Endothelial cell of umbilical vein (primary cell): Measurements from ENCODE around the gene KIFC3. TPM values are rescaled to one million over a fixed set of nuclear protein-coding genes. Genes with fewer than 3 reads are reported as not detected.

ENCODE experiments used
- BruUV-seq: library from RNA; stranded (reverse); fragments of 400-500 nt; replicated peaks from 2 replicates; lab custom pipeline; 2021; lab: Mats Ljungman, UMichigan
- CTCF ChIA-PET: fragments of 300-600, 350-600 bp; sonication (Branson Sonifier 250); formaldehyde crosslinking; loops from one replicate; lab custom pipeline; 2021; ENCODE audit warnings: antibody characterized with exemption, inconsistent platforms; lab: Charles Lee
- POLR2A ChIA-PET: fragments of 300-600, 350-600 bp; sonication (Branson Sonifier 250); formaldehyde crosslinking; loops from one replicate; lab custom pipeline; 2021; ENCODE audit warnings: antibody characterized with exemption, inconsistent platforms; lab: Charles Lee
- DNase-seq: peaks from one replicate; pipeline ENCODE4 v3.0.0-alpha.2; 2011; ENCODE audit warnings: low read depth, low spot score
- FAIRE-seq: peaks from 2 replicates; lab custom pipeline; 2011; peaks lifted over from hg19 to GRCh38; lab: Jason Lieb, UNC
- H2AFZ ChIP-seq: 2 replicates; pipeline ENCODE4 v1.6.0; 2012; ENCODE audit warnings: low read depth, low read length, control low read depth, inconsistent platforms
- H3K27ac ChIP-seq: 2 replicates; pipeline ENCODE4 v1.5.1; 2011; ENCODE audit warnings: low read depth, mild to moderate bottlenecking, control low read depth, low read length, moderate library complexity; ENCODE audit not compliant: insufficient read depth
- H3K27me3 ChIP-seq, 2 experiments: 2 replicates each; pipeline versions ENCODE4 v1.6.0 to v1.6.1; 2011; ENCODE audit warnings: low read length in 2 of 2, mixed read lengths in 1 of 2; ENCODE audit not compliant: control insufficient read depth in 2 of 2, insufficient read depth in 2 of 2
- H3K36me3 ChIP-seq, 2 experiments: 2 replicates in 1 of 2; 3 replicates in 1 of 2; pipeline ENCODE4 v1.5.1; 2011; ENCODE audit warnings: low read length in 2 of 2, mild to moderate bottlenecking in 1 of 2, moderate library complexity in 1 of 2; ENCODE audit not compliant: control insufficient read depth in 2 of 2, insufficient read depth in 2 of 2; ENCODE audit errors: extremely low read depth in 1 of 2
- H3K4me1 ChIP-seq: 3 replicates; pipeline ENCODE4 v1.5.1; 2011; ENCODE audit warnings: mild to moderate bottlenecking, low read length; ENCODE audit not compliant: control insufficient read depth, insufficient read depth; ENCODE audit errors: extremely low read depth
- H3K4me2 ChIP-seq: 2 replicates; pipeline ENCODE4 v1.6.1; 2011; ENCODE audit warnings: low read length, control low read depth, mixed read lengths; ENCODE audit not compliant: insufficient read depth
- H3K4me3 ChIP-seq, 3 experiments: fragments of 200-600 bp in 1 of 3; sonication (generic), shearing (Covaris generic) in 1 of 3; replicated peaks in 1 of 3; 2 replicates each; pipeline ENCODE4 v1.5.1; 2011 to 2016; ENCODE audit warnings: control low read depth in 3 of 3, low read length in 3 of 3, mild to moderate bottlenecking in 2 of 3, inconsistent platforms in 1 of 3, low read depth in 1 of 3, moderate library complexity in 1 of 3; ENCODE audit not compliant: insufficient read depth in 1 of 3
- H3K79me2 ChIP-seq: 2 replicates; pipeline ENCODE4 v1.6.0; 2012; ENCODE audit warnings: low read length, inconsistent platforms; ENCODE audit not compliant: control insufficient read depth, insufficient read depth
- H3K9ac ChIP-seq: replicated peaks from 2 replicates; pipeline ENCODE3; 2011; ENCODE audit warnings: low read length, control low read depth; ENCODE audit not compliant: insufficient read depth; ENCODE audit errors: extremely low read depth
- H3K9me1 ChIP-seq: replicated peaks from 3 replicates; pipeline ENCODE4 v1.6.0; 2011; ENCODE audit warnings: mild to moderate bottlenecking, low read length; ENCODE audit not compliant: control insufficient read depth, insufficient read depth; ENCODE audit errors: extremely low read depth
- H3K9me3 ChIP-seq: replicated peaks from 2 replicates; pipeline ENCODE4 v1.5.1; 2012; ENCODE audit warnings: low read length, inconsistent platforms; ENCODE audit not compliant: control insufficient read depth, insufficient read depth
- H4K20me1 ChIP-seq: replicated peaks from 2 replicates; pipeline ENCODE3; 2011; ENCODE audit warnings: mild to moderate bottlenecking, low read length; ENCODE audit not compliant: control insufficient read depth, insufficient read depth; ENCODE audit errors: extremely low read depth
- EZH2 ChIP-seq: IDR thresholded peaks from 2 replicates; pipeline ENCODE4 v1.6.1; 2012; ENCODE audit warnings: borderline replicate concordance, low read depth, mild to moderate bottlenecking, moderate library complexity, low read length, inconsistent platforms; ENCODE audit not compliant: severe bottlenecking
- FOS ChIP-seq: IDR thresholded peaks from 2 replicates; pipeline ENCODE4 v1.6.1; 2011; ENCODE audit warnings: mild to moderate bottlenecking, low read length, moderate library complexity, borderline replicate concordance; ENCODE audit not compliant: insufficient read depth
- GATA2 ChIP-seq: IDR thresholded peaks from 2 replicates; pipeline ENCODE4 v1.7.0; 2011; ENCODE audit warnings: low read depth, mild to moderate bottlenecking, moderate library complexity, mixed read lengths, low read length; ENCODE audit not compliant: insufficient read length, insufficient read depth
- JUN ChIP-seq: IDR thresholded peaks from 2 replicates; pipeline ENCODE4 v1.6.1; 2011; ENCODE audit warnings: borderline replicate concordance, low read depth; ENCODE audit not compliant: insufficient read length, insufficient read depth
- MAX ChIP-seq: IDR thresholded peaks from 2 replicates; pipeline ENCODE4 v1.6.1; 2011; ENCODE audit not compliant: insufficient read depth, insufficient read length
- MYC ChIP-seq: IDR thresholded peaks from one replicate; pipeline ENCODE4 v1.6.1; 2011; ENCODE audit warnings: mild to moderate bottlenecking, low read depth, low read length
- POLR2A ChIP-seq: IDR thresholded peaks from 2 replicates; pipeline ENCODE4 v1.6.1; 2012; ENCODE audit warnings: low read depth, mild to moderate bottlenecking, control low read depth, low read length
- POLR2AphosphoS5 ChIP-seq: IDR thresholded peaks from 2 replicates; pipeline ENCODE4 v1.6.1; 2012; ENCODE audit warnings: low read depth, mild to moderate bottlenecking, control low read depth, low read length, moderate library complexity; ENCODE audit not compliant: insufficient read depth
- dilution Hi-C: fragments of 300-500 bp; cut with MboI; formaldehyde crosslinking; loops from one replicate; pipeline ENCODE4 v1.15.0; 2019; ENCODE audit warnings: low sequenced_read_pairs; ENCODE audit not compliant: extremely low pct_ligation_motif_present
- intact Hi-C: fragments of 100-400 bp; cut with micrococcal nuclease; formaldehyde crosslinking; loops from one replicate; pipeline ENCODE4 v1.10.0; 2022
- polyA plus RNA-seq, 4 experiments: library from polyadenylated mRNA; depleted of rRNA in 3 of 4; stranded (reverse) in 3 of 4; unstranded in 1 of 4; fragments of >200 nt; gene quantifications; 2 replicates each; pipeline versions ENCODE4 v1.2.1 to v1.2.3, GENCODE V29; 2011 to 2012; ENCODE audit warnings: missing spikeins in 1 of 4
- total RNA-seq: library from RNA; stranded (reverse); gene quantifications from 2 replicates; pipeline ENCODE4 v1.2.3, GENCODE V29; 2021
- TF ChIP-seq, protein P1 (sequence below), 2 donors: IDR thresholded peaks; 1 replicate in 1 of 2; 2 replicates in 1 of 2; pipeline ENCODE4 v1.5.1; 2011; ENCODE audit warnings: low read length in 2 of 2, mild to moderate bottlenecking in 2 of 2, moderate library complexity in 2 of 2, control low read depth in 1 of 2, inconsistent platforms in 1 of 2, low read depth in 1 of 2; ENCODE audit not compliant: insufficient read depth in 1 of 2; ENCODE audit errors: extremely low read depth in 1 of 2

KIFC3 gene
- total and polyA plus RNA-seq, 2 donors (not counting 3 experiments of a cell fraction or from before 2014, with no cell fraction given) = 36.3 to 62.2 TPM

- CTCF ChIA-PET = interaction anchor here (0.8 to 4.3 kb wide), 9 partner anchors 9 to 225 kb away, joined by 3 to 29 read pairs (median 3); no protein-coding TSS in a partner anchor
- peaks cover 14% of the 10 kb centered on the region for H3K79me2 ChIP-seq
- H3K9me1 ChIP-seq = no peaks in the 10 kb centered on the region
- dilution Hi-C loops (no loop called here), intact Hi-C loops (loop anchor here (5.0 kb wide), 1 partner anchor 91 kb away; no protein-coding TSS in a partner anchor)
- POLR2A ChIA-PET = interaction anchor here (1.0 kb wide), 1 partner anchor 62 kb away, joined by 3 read pairs; no protein-coding TSS in a partner anchor
- H3K27ac ChIP-seq = peak overlapping the region; percentile 84
- no peak for TF ChIP-seq POLR2A
- TF ChIP-seq JUN = no peak
- TF ChIP-seq, protein P1, sequence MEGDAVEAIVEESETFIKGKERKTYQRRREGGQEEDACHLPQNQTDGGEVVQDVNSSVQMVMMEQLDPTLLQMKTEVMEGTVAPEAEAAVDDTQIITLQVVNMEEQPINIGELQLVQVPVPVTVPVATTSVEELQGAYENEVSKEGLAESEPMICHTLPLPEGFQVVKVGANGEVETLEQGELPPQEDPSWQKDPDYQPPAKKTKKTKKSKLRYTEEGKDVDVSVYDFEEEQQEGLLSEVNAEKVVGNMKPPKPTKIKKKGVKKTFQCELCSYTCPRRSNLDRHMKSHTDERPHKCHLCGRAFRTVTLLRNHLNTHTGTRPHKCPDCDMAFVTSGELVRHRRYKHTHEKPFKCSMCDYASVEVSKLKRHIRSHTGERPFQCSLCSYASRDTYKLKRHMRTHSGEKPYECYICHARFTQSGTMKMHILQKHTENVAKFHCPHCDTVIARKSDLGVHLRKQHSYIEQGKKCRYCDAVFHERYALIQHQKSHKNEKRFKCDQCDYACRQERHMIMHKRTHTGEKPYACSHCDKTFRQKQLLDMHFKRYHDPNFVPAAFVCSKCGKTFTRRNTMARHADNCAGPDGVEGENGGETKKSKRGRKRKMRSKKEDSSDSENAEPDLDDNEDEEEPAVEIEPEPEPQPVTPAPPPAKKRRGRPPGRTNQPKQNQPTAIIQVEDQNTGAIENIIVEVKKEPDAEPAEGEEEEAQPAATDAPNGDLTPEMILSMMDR (IDR thresholded peaks at IDR 0.05; ENCODE audit: extremely low read depth in 1 of 2, insufficient read depth in 1 of 2, low read depth in 1 of 2, low read length in 2 of 2) = no peak
- TF ChIP-seq MAX = no peak
- TF ChIP-seq GATA2 = no peak
- no peak for TF ChIP-seq FOS
- TF ChIP-seq EZH2 = no peak
- TF ChIP-seq POLR2AphosphoS5 = no peak
- TF ChIP-seq MYC = no peak
- H3K9me3 ChIP-seq = no peaks in the 10 kb centered on the region
- TSS peak; percentile 23 for BruUV-seq
- peaks cover 25% of the 10 kb centered on the region for H3K4me1 ChIP-seq
- peaks cover 0 to 6% of the 10 kb centered on the region in 2 experiments for H3K36me3 ChIP-seq
- H2AFZ ChIP-seq = peak overlapping the region; percentile 42
- H3K9ac ChIP-seq = peak overlapping the region; percentile 87
- FAIRE-seq (peak; percentile 83), DNase-seq (peak; percentile 52)
- H4K20me1 ChIP-seq = no peaks in the 10 kb centered on the region
- H3K4me3 ChIP-seq = peak overlapping the region; percentile 52 to 70 (median 68)
- H3K27me3 ChIP-seq = no peaks in the 10 kb centered on the region
- H3K4me2 ChIP-seq = peak overlapping the region; percentile 84
Observed at GRCh38 chr16:57801098-57801808, 1.0 kb downstream of the KIFC3 start.
